Endodermal cell (in vitro differentiated cells): ENCODE data around the gene DUS1L. TPM values are rescaled to one million over a fixed set of nuclear protein-coding genes. Genes with fewer than 3 reads are reported as not detected.

ENCODE experiments used
- DNase-seq: peaks from one replicate; pipeline ENCODE4 v3.0.0-alpha.2; 2017
- H3K27ac ChIP-seq: 2 replicates; pipeline ENCODE4 v1.5.1; 2013; ENCODE audit warnings: mild to moderate bottlenecking, low read depth, low read length, moderate library complexity
- H3K27me3 ChIP-seq: 2 replicates; pipeline ENCODE4 v1.6.1; 2013; ENCODE audit warnings: mild to moderate bottlenecking, low read length, moderate library complexity; ENCODE audit not compliant: insufficient read depth, control insufficient read depth, poor library complexity, severe bottlenecking
- H3K36me3 ChIP-seq: 2 replicates; pipeline ENCODE4 v1.7.0; 2013; ENCODE audit warnings: mild to moderate bottlenecking, low read length, moderate library complexity; ENCODE audit not compliant: control insufficient read depth, insufficient read depth
- H3K4me1 ChIP-seq: one replicate; pipeline ENCODE4 v1.7.0; 2013; ENCODE audit warnings: low read length; ENCODE audit not compliant: control insufficient read depth, insufficient read depth
- H3K4me3 ChIP-seq: 2 replicates; pipeline ENCODE4 v1.5.1; 2013; ENCODE audit warnings: mild to moderate bottlenecking, low read length, moderate library complexity
- H3K9ac ChIP-seq: 2 replicates; pipeline ENCODE4 v1.6.1; 2013; ENCODE audit warnings: mild to moderate bottlenecking, low read length, moderate library complexity; ENCODE audit not compliant: poor library complexity, severe bottlenecking; ENCODE audit errors: extremely low read depth
- H3K9me3 ChIP-seq: 2 replicates; pipeline ENCODE4 v1.6.1; 2013; ENCODE audit warnings: mild to moderate bottlenecking, low read length, moderate library complexity; ENCODE audit not compliant: control insufficient read depth
- H3K27ac Mint-ChIP-seq: 2 replicates; pipeline ENCODE4 v1.8.0; 2020; ENCODE audit warnings: mixed read lengths
- H3K27me3 Mint-ChIP-seq: 2 replicates; pipeline ENCODE4 v1.8.0; 2021; ENCODE audit warnings: mild to moderate bottlenecking, mixed read lengths; ENCODE audit not compliant: insufficient read depth
- H3K36me3 Mint-ChIP-seq: 2 replicates; pipeline ENCODE4 v1.8.0; 2020; ENCODE audit warnings: low read depth, mixed read lengths
- H3K4me1 Mint-ChIP-seq: 2 replicates; pipeline ENCODE4 v1.8.0; 2020; ENCODE audit warnings: mixed read lengths
- H3K4me3 Mint-ChIP-seq: 2 replicates; pipeline ENCODE4 v1.8.0; 2020; ENCODE audit warnings: mild to moderate bottlenecking, moderate library complexity, mixed read lengths
- H3K9me3 Mint-ChIP-seq: 2 replicates; pipeline ENCODE4 v1.8.0; 2020; ENCODE audit warnings: mild to moderate bottlenecking, mixed read lengths
- WGBS, 2 experiments: methylation state at CpG; one replicate each; pipeline versions ENCODE4 v1.1.5 to v1.1.7; 2013; ENCODE audit warnings: missing lambda C conversion rate in 2 of 2, mixed read lengths in 1 of 2; ENCODE audit not compliant: insufficient coverage in 1 of 2, insufficient read length in 1 of 2; 5-methylcytosine and 5-hydroxymethylcytosine counted together
- total RNA-seq, 2 donors: library from RNA; stranded (reverse); fragmentation: NEBNext Ultra II Directional in 1 of 2; extraction: Animal tissue kit (Norgen Biotek cat#: 25700) in 1 of 2; gene quantifications; 2 replicates in 1 of 2; 3 replicates in 1 of 2; pipeline ENCODE4 v1.2.1, GENCODE V29; 2021
- TF ChIP-seq, protein P1 (sequence below): fragments of 200-600 bp; sonication (generic); conservative IDR thresholded peaks from 2 replicates; pipeline ENCODE4 v1.5.0; 2021; ENCODE audit warnings: antibody characterized with exemption, mild to moderate bottlenecking

The DUS1L gene
- total RNA-seq, 2 donors from 2014 or later: 85.3 to 108 TPM

DNA sequence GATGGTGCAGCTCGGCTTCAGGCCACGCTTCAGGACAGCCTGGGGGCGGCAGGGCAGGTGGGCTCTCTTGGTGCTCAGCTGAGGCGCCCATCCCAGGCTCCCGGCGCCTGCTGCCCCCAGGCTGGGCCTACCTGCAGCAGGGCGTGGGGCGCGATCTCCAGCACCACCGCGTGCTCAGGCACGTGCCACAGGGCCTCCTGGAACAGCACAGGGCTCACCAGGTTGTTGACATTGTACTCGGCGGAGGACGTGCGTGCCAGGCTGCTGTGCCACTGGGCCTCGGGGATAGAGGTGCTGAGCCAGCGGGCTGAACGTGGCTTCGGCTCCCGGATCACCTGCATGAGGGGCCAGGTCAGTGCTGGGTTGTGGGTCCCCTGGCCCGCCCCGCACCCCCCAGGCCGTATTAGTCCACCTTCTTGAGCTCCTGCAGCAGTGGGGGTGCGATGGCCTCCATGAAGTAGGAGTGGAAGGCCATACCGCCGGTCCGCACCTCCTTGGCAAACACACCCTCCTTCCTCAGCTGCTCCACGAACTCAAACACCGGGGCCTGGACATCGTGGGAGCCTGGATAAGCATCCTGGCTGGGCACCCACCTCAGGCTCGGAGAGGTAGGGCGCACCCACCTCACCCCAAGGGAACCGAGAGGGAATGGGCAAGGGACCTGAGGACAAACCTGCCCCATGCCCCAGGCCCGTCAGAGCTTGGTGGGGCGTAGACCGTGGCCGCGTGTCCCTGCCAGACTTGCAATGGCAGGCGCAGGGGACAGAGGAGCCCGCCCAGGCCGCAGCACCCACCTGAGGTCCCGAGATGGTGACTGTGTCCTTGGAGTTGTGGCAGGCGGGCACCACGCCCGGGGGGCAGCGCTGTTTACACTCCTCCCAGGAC lies 23.5 kb upstream of the DUS1L start:
- TF ChIP-seq, protein P1, sequence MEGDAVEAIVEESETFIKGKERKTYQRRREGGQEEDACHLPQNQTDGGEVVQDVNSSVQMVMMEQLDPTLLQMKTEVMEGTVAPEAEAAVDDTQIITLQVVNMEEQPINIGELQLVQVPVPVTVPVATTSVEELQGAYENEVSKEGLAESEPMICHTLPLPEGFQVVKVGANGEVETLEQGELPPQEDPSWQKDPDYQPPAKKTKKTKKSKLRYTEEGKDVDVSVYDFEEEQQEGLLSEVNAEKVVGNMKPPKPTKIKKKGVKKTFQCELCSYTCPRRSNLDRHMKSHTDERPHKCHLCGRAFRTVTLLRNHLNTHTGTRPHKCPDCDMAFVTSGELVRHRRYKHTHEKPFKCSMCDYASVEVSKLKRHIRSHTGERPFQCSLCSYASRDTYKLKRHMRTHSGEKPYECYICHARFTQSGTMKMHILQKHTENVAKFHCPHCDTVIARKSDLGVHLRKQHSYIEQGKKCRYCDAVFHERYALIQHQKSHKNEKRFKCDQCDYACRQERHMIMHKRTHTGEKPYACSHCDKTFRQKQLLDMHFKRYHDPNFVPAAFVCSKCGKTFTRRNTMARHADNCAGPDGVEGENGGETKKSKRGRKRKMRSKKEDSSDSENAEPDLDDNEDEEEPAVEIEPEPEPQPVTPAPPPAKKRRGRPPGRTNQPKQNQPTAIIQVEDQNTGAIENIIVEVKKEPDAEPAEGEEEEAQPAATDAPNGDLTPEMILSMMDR: no peak
- WGBS, 2 experiments: 95 to 96% methylated on average over 29 to 47 of the region's 47 CpGs
- no peak overlapping the region for H3K4me3 Mint-ChIP-seq
- no peaks in the 10 kb centered on the region for H3K4me1 ChIP-seq
- no peak for DNase-seq
- no peaks in the 10 kb centered on the region for H3K27me3 ChIP-seq
- H3K9ac ChIP-seq: no peak overlapping the region
- peaks cover 30% of the 10 kb centered on the region for H3K36me3 Mint-ChIP-seq
- H3K4me3 ChIP-seq: no peak overlapping the region
- H3K9me3 ChIP-seq: no peaks in the 10 kb centered on the region
- no peak overlapping the region for H3K27ac ChIP-seq
- no peaks in the 10 kb centered on the region for H3K27me3 Mint-ChIP-seq
- H3K9me3 Mint-ChIP-seq: no peaks in the 10 kb centered on the region
- no peak overlapping the region for H3K27ac Mint-ChIP-seq
- peaks cover 57% of the 10 kb centered on the region for H3K36me3 ChIP-seq
- H3K4me1 Mint-ChIP-seq: no peaks in the 10 kb centered on the region

- WGBS, 2 experiments: 97 to 98% methylated on average over 24 to 48 of the region's 48 CpGs
- Histone ChIP-seq H3K9ac (no peak overlapping the region), H3K4me1 (no peaks in the 10 kb centered on the region), H3K4me3 (no peak overlapping the region), H3K36me3 (peaks cover 53% of the 10 kb centered on the region), H3K27me3 (no peaks in the 10 kb centered on the region), H3K27ac (no peak overlapping the region), H3K9me3 (no peaks in the 10 kb centered on the region)
- Mint-ChIP-seq H3K36me3 (peaks cover 33% of the 10 kb centered on the region), H3K27ac (no peak overlapping the region), H3K4me1 (no peaks in the 10 kb centered on the region), H3K9me3 (no peaks in the 10 kb centered on the region), H3K4me3 (no peak overlapping the region), H3K27me3 (no peaks in the 10 kb centered on the region)
- DNase-seq: no peak
- TF ChIP-seq, protein P1: no peak
Measured at GRCh38 chr17:82087961-82088837, 22.6 kb upstream of the DUS1L start.

DNA sequence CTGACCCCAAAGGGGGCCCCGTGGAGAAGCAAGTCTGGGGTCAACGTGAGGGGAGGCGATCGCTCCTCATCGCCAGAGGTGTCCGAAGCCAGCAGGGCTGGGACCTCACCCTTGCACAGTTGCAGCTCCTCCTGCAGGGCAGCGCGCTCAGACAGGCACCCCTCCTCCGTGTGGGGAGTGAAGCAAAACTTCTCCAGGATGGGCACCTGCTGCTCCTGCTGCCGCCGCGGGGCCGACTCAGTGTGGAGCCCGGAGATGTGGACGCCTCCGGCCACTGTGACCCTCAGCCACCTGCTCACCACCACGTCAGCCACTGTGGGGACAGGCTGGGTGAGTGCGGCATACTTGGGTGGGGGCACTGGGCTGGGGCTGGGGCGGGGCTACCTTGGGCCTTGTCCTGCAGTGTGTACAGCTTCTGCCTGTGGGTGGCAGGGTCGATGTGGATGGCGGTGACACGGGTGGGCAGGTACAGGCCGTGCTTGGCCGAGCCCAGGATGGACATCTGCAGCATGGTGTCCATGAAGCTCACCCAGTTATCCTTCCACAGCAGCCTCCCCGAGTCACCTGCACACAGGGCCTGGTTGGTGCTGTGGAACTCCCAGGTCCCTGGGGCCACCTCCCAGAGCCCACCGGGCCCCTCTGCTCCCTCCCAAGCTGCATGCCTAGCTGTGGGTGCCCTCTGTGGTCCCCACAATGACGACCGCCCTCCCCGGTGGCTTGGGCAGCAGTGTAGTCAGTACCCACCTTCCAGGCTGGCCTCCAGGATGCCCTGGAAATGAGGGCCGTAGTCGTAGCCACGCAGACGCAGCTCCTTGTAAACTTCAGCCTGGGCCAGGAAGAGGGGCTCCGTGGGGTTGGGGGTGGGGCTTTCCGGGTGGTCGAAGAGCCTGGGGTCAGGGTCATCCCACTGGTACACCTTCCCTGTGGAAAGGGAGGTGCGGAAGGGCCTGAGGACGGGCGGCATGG lies 21.6 kb upstream of the DUS1L start:
- Mint-ChIP-seq H3K36me3 (peaks cover 31% of the 10 kb centered on the region), H3K27ac (no peak overlapping the region), H3K4me3 (no peak overlapping the region), H3K9me3 (no peaks in the 10 kb centered on the region), H3K4me1 (no peaks in the 10 kb centered on the region), H3K27me3 (no peaks in the 10 kb centered on the region)
- no peaks in the 10 kb centered on the region for H3K4me1 ChIP-seq
- DNase-seq: no peak
- H3K27ac ChIP-seq: no peak overlapping the region
- no peak overlapping the region for H3K9ac ChIP-seq
- TF ChIP-seq, protein P1: no peak
- H3K36me3 ChIP-seq: peaks cover 51% of the 10 kb centered on the region
- WGBS, 2 experiments: 93 to 95% methylated on average over 23 to 39 of the region's 39 CpGs
- H3K27me3 ChIP-seq: no peaks in the 10 kb centered on the region
- H3K9me3 ChIP-seq: no peaks in the 10 kb centered on the region
- no peak overlapping the region for H3K4me3 ChIP-seq
